Measurements from ENCODE around the gene GAS2L3.
"Not testable (repeated sequence)": the region's sequence is repeated elsewhere in the genome, so short reads cannot be mapped to it uniquely, and the experiment has no call there.

GRCh38 chr12:100602997-100603396 is 29.5 kb downstream of the GAS2L3 start:
- TF ChIP-seq CTCF (IDR thresholded peaks at IDR 0.05; ENCODE audit: insufficient read depth, low read length); REST (IDR thresholded peaks at IDR 0.05; ENCODE audit: insufficient replicate concordance, low read depth); GABPA (IDR thresholded peaks at IDR 0.05; ENCODE audit: low read depth): not testable (repeated sequence)
